ENCODE data around the gene FADS1. TPM values are rescaled to one million over a fixed set of nuclear protein-coding genes. Genes with fewer than 3 reads are reported as not detected.
A peak's percentile ranks its signal among the peaks of the same experiment; 100 is the strongest.

The FADS1 gene
- total RNA-seq, 1 donor from 2014 or later, result 155 TPM

DNA sequence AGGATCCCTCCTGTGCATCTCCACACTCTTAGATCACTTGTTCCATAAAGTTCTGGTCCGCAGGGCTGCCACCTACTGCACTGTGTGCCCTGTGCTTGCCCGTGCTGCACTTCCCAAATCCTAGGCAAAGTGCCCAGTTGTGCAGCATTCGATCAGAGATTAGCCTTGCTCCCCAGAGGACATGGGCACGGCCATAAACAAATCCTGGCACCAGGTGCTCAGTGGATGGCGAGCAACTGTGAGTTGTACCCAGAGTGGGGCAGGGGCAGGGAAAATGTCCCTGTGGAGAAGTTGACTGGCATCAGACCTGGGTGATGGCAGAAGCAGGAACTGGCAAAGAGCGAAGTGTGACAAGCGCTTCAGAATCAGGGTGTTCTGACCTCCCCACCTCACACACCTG, 16.0 kb upstream of the FADS1 start:
- H3K9me3 Mint-ChIP-seq (ENCODE audit: unreplicated experiment), result peaks cover 15% of the 10 kb centered on the region
- H3K4me1 Mint-ChIP-seq (ENCODE audit: low read depth, unreplicated experiment), result peaks cover 46% of the 10 kb centered on the region
- TF ChIP-seq CTCF (IDR thresholded peaks at IDR 0.05; ENCODE audit: partially characterized antibody, unreplicated experiment), result no peak
- H3K4me3 Mint-ChIP-seq (ENCODE audit: unreplicated experiment), result peak overlapping the region; percentile 83
- H3K27me3 Mint-ChIP-seq (ENCODE audit: unreplicated experiment), result peaks cover 21% of the 10 kb centered on the region
- H3K36me3 Mint-ChIP-seq (ENCODE audit: unreplicated experiment), result no peaks in the 10 kb centered on the region
- DNase-seq, result no peak
- no peak overlapping the region for H3K27ac Mint-ChIP-seq (ENCODE audit: unreplicated experiment)

GRCh38 chr11:61832207-61832606, 15.4 kb upstream of the FADS1 start:
- Mint-ChIP-seq H3K4me1 (ENCODE audit: low read depth, unreplicated experiment) (peaks cover 46% of the 10 kb centered on the region), H3K4me3 (ENCODE audit: unreplicated experiment) (peak overlapping the region; percentile 92), H3K27ac (ENCODE audit: unreplicated experiment) (peak overlapping the region; percentile 65)

GRCh38 chr11:61830237-61831105, 13.7 kb upstream of the FADS1 start:
- H3K27me3 Mint-ChIP-seq (ENCODE audit: unreplicated experiment), result peaks cover 27% of the 10 kb centered on the region
- H3K9me3 Mint-ChIP-seq (ENCODE audit: unreplicated experiment), result peaks cover 19% of the 10 kb centered on the region
- no peaks in the 10 kb centered on the region for H3K36me3 Mint-ChIP-seq (ENCODE audit: unreplicated experiment)
- DNase-seq, result no peak
- H3K4me1 Mint-ChIP-seq (ENCODE audit: low read depth, unreplicated experiment), result peaks cover 53% of the 10 kb centered on the region
- H3K27ac Mint-ChIP-seq (ENCODE audit: unreplicated experiment), result peak overlapping the region; percentile 56
- H3K4me3 Mint-ChIP-seq (ENCODE audit: unreplicated experiment), result peak overlapping the region; percentile 92
- no peak for TF ChIP-seq CTCF (IDR thresholded peaks at IDR 0.05; ENCODE audit: partially characterized antibody, unreplicated experiment)

More at GRCh38 chr11:61832207-61832606, 15.4 kb upstream of the FADS1 start:
- Mint-ChIP-seq H3K9me3 (ENCODE audit: unreplicated experiment) (peaks cover 16% of the 10 kb centered on the region), H3K27me3 (ENCODE audit: unreplicated experiment) (peaks cover 21% of the 10 kb centered on the region), H3K36me3 (ENCODE audit: unreplicated experiment) (no peaks in the 10 kb centered on the region)
- no peak for TF ChIP-seq CTCF (IDR thresholded peaks at IDR 0.05; ENCODE audit: partially characterized antibody, unreplicated experiment)
- no peak for DNase-seq

GRCh38 chr11:61829806-61830205, 13.0 kb upstream of the FADS1 start:
- peaks cover 21% of the 10 kb centered on the region for H3K9me3 Mint-ChIP-seq (ENCODE audit: unreplicated experiment)
- peak overlapping the region; percentile 92 for H3K4me3 Mint-ChIP-seq (ENCODE audit: unreplicated experiment)
- H3K27ac Mint-ChIP-seq (ENCODE audit: unreplicated experiment), result peak overlapping the region; percentile 99
- no peaks in the 10 kb centered on the region for H3K36me3 Mint-ChIP-seq (ENCODE audit: unreplicated experiment)
- H3K4me1 Mint-ChIP-seq (ENCODE audit: low read depth, unreplicated experiment), result peaks cover 50% of the 10 kb centered on the region
- TF ChIP-seq CTCF (IDR thresholded peaks at IDR 0.05; ENCODE audit: partially characterized antibody, unreplicated experiment), result no peak
- peaks cover 25% of the 10 kb centered on the region for H3K27me3 Mint-ChIP-seq (ENCODE audit: unreplicated experiment)
- DNase-seq, result no peak

All from glutamatergic neuron (in vitro differentiated cells).